K562 (cell line): ENCODE measurements around the gene ZSWIM6. TPM values are rescaled to one million over a fixed set of nuclear protein-coding genes. Genes with fewer than 3 reads are reported as not detected.

Experiments used
- ATAC-seq: fragments of 200-7000 bp; cut with Tn5 transposase; 3 replicates; pipeline ENCODE4 v1.9.1; 2020; ENCODE audit warnings: moderate library complexity
- BruUV-seq: library from RNA; stranded (reverse); fragments of 400-500 nt; replicated peaks from 2 replicates; lab custom pipeline; 2021; lab: Mats Ljungman, UMichigan
- CTCF ChIA-PET: fragments of 300-600 bp; formaldehyde crosslinking; extraction: SDS; loops from one replicate; lab custom pipeline; 2021; ENCODE audit warnings: low intra/inter-chr PET ratio; lab: Yijun Ruan, JAX
- POLR2A ChIA-PET: fragments of 300-600, 350-650 bp; sonication (Branson Sonifier 250); formaldehyde crosslinking; extraction: SDS; loops from one replicate; lab custom pipeline; 2021; ENCODE audit warnings: antibody characterized with exemption, inconsistent platforms; lab: Yijun Ruan, JAX
- DNase-seq, 4 experiments: peaks; one replicate each; pipeline versions ENCODE4 v3.0.0 to v3.0.0-alpha.2; 2011 to 2018; ENCODE audit warnings: low spot score in 3 of 4, mixed read lengths in 3 of 4; ENCODE audit errors: extremely low read depth in 1 of 4
- FAIRE-seq: peaks from 2 replicates; lab custom pipeline; 2011; peaks lifted over from hg19 to GRCh38; lab: Jason Lieb, UNC
- H2AFZ ChIP-seq: 2 replicates; pipeline ENCODE4 v1.6.0; 2011; ENCODE audit warnings: low read depth, low read length, control low read depth, inconsistent platforms
- H3K27ac ChIP-seq: fragments of 200-600 bp; 3 replicates; pipeline ENCODE4 v1.8.0; 2011; ENCODE audit warnings: low read depth, mild to moderate bottlenecking, control low read depth, inconsistent platforms, low read length, moderate library complexity, mixed read lengths; ENCODE audit errors: extremely low read depth
- H3K27me3 ChIP-seq, 2 experiments: fragments of 300-600 bp in 1 of 2; 2 replicates in 1 of 2; 3 replicates in 1 of 2; pipeline versions ENCODE4 v1.6.0 to v1.8.0; 2011; ENCODE audit warnings: inconsistent platforms in 2 of 2, low read length in 2 of 2, mild to moderate bottlenecking in 1 of 2, mixed read lengths in 1 of 2, moderate library complexity in 1 of 2; ENCODE audit not compliant: control insufficient read depth in 2 of 2, insufficient read depth in 2 of 2
- H3K36me3 ChIP-seq: fragments of 300-600 bp; 3 replicates; pipeline ENCODE4 v1.8.0; 2011; ENCODE audit warnings: mild to moderate bottlenecking, low read length, inconsistent platforms; ENCODE audit not compliant: control insufficient read depth, insufficient read depth
- H3K4me1 ChIP-seq, 2 experiments: fragments of 200-600 bp in 1 of 2; replicated peaks in 1 of 2; 2 replicates in 1 of 2; 3 replicates in 1 of 2; pipeline versions ENCODE4 v1.5.1 to v1.8.0; 2011; ENCODE audit warnings: inconsistent platforms in 2 of 2, low read length in 2 of 2, mild to moderate bottlenecking in 1 of 2, mixed read lengths in 1 of 2, moderate library complexity in 1 of 2; ENCODE audit not compliant: control insufficient read depth in 2 of 2, insufficient read depth in 2 of 2
- H3K4me2 ChIP-seq: 2 replicates; pipeline ENCODE4 v1.6.1; 2011; ENCODE audit warnings: low read length, control low read depth, inconsistent platforms, mixed read lengths; ENCODE audit not compliant: insufficient read depth
- H3K4me3 ChIP-seq: fragments of 200-600 bp; sonication (generic), shearing (Covaris generic); 2 replicates; pipeline ENCODE4 v1.5.1; 2016; ENCODE audit warnings: control low read depth, inconsistent platforms
- H3K79me2 ChIP-seq: fragments of 200-600 bp; 3 replicates; pipeline ENCODE4 v1.8.0; 2011; ENCODE audit warnings: low read length, inconsistent platforms; ENCODE audit not compliant: control insufficient read depth, insufficient read depth
- H3K9ac ChIP-seq, 2 experiments: 2 replicates each; pipeline versions ENCODE4 v1.6.0 to v1.6.1; 2011; ENCODE audit warnings: low read depth in 2 of 2, low read length in 2 of 2, control low read depth in 1 of 2, inconsistent platforms in 1 of 2, mild to moderate bottlenecking in 1 of 2, mixed read lengths in 1 of 2; ENCODE audit not compliant: insufficient read depth in 1 of 2
- H3K9me1 ChIP-seq: one replicate; pipeline ENCODE4 v1.6.0; 2011; ENCODE audit warnings: inconsistent platforms, mild to moderate bottlenecking, low read length, moderate library complexity; ENCODE audit not compliant: control insufficient read depth, insufficient read depth
- H3K9me3 ChIP-seq: replicated peaks from 2 replicates; pipeline ENCODE4 v1.5.1; 2011; ENCODE audit warnings: low read depth, low read length, inconsistent platforms; ENCODE audit not compliant: control insufficient read depth, insufficient read depth
- H4K20me1 ChIP-seq: replicated peaks from 2 replicates; pipeline ENCODE4 v1.6.1; 2011; ENCODE audit warnings: low read length, inconsistent platforms, mixed read lengths; ENCODE audit not compliant: control insufficient read depth, insufficient read depth
- MEIS2 ChIP-seq: fragments of 450-650 bp; IDR thresholded peaks from 2 replicates; pipeline ENCODE4 v1.6.1; 2014; ENCODE audit warnings: mild to moderate bottlenecking; ENCODE audit not compliant: partially characterized antibody
- POU5F1 ChIP-seq: fragments of 150-350 bp; IDR thresholded peaks from 2 replicates; pipeline ENCODE4 v1.6.1; 2014; ENCODE audit warnings: borderline replicate concordance, low read length, low read depth, mild to moderate bottlenecking; ENCODE audit not compliant: partially characterized antibody
- ZNF146 ChIP-seq: IDR thresholded peaks from one replicate; pipeline ENCODE4 v1.6.1; 2018; ENCODE audit warnings: missing compliant biosample characterization; ENCODE audit not compliant: unreplicated experiment
- WGBS: fragments of 100-300 bp; shearing (Covaris generic); methylation state at CpG from one replicate; pipeline ENCODE4 v1.1.6; 2016; ENCODE audit warnings: low coverage, mixed read lengths; ENCODE audit not compliant: insufficient coverage; ENCODE audit errors: missing lambda C conversion rate; 5-methylcytosine and 5-hydroxymethylcytosine counted together
- in situ Hi-C: fragments of 300-500 bp; cut with MboI; formaldehyde crosslinking; loops from 4 replicates; pipeline ENCODE4 v1.15.0; 2018; ENCODE audit warnings: inconsistent platforms, mixed read lengths
- intact Hi-C: fragments of 100-400 bp; cut with micrococcal nuclease; formaldehyde crosslinking; loops from 2 replicates; pipeline ENCODE4 v1.14.2; 2022
- polyA plus RNA-seq, 8 experiments: library from polyadenylated mRNA; depleted of rRNA in 4 of 8; stranded (reverse) in 5 of 8; unstranded in 3 of 8; fragments of >200 nt; fragmentation: Nextera tagmentation in 2 of 8; fragmentation: Illumina TruSeq in 1 of 8; extraction: Ambion mirVana in 2 of 8; extraction: Trizol in 1 of 8; gene quantifications; 2 replicates each; pipeline versions ENCODE4 v1.2.1 to v1.2.3, GENCODE V29; 2011 to 2014; ENCODE audit warnings: inconsistent platforms in 1 of 8, missing spikeins in 1 of 8
- total RNA-seq, 7 experiments: library from RNA; depleted of rRNA in 6 of 7; stranded (reverse); fragments of >200 nt in 6 of 7; fragmentation: Illumina TruSeq in 2 of 7; extraction: Trizol in 2 of 7; gene quantifications; 2 replicates each; pipeline versions ENCODE4 v1.2.1 to v1.2.3, GENCODE V29; 2011 to 2021; ENCODE audit warnings: low replicate concordance in 1 of 7

Gene ZSWIM6
- total and polyA plus RNA-seq, 9 of the 15 experiments (the other 6 are each of a cell fraction or from before 2014, with no cell fraction given), result 0.81 to 3.2 (median 2.0) TPM

- WGBS, result 9% methylated on average over 3 of the region's 3 CpGs
- Histone ChIP-seq H3K4me1 (no peaks in the 10 kb centered on the region), H3K9me3 (no peaks in the 10 kb centered on the region), H3K9ac (no peak overlapping the region), H3K9me1 (no peaks in the 10 kb centered on the region), H3K36me3 (no peaks in the 10 kb centered on the region), H3K27ac (no peak overlapping the region), H4K20me1 (0 out of 2 replicates have a peak, but pooled peaks cover 9% of the 10 kb centered on the region)
- CTCF ChIA-PET, result no interaction called here
- FAIRE-seq, result no peak
- TF ChIP-seq MEIS2 (peak; percentile 17), ZNF146 (no peak)
- TF ChIP-seq, all 486 proteins: peak for 1
- POLR2A ChIA-PET, result interaction anchor here (0.7 kb wide), 1 partner anchor 37 kb away, joined by 3 read pairs; no protein-coding TSS in a partner anchor
- H3K4me2 ChIP-seq, result no peak overlapping the region
- in situ Hi-C loops, result no loop called here
- ATAC-seq, result no peak
- no peak overlapping the region for H3K4me3 ChIP-seq
- intact Hi-C loops, result no loop called here
- no peak for DNase-seq
- no peaks in the 10 kb centered on the region; a peak in 2 of 5 replicates for H3K27me3 ChIP-seq
- BruUV-seq, result no TSS peak
- H3K79me2 ChIP-seq, result no peaks in the 10 kb centered on the region
- H2AFZ ChIP-seq, result no peak overlapping the region
Observed at GRCh38 chr5:61389609-61390008, 57.6 kb downstream of the ZSWIM6 start.

DNA sequence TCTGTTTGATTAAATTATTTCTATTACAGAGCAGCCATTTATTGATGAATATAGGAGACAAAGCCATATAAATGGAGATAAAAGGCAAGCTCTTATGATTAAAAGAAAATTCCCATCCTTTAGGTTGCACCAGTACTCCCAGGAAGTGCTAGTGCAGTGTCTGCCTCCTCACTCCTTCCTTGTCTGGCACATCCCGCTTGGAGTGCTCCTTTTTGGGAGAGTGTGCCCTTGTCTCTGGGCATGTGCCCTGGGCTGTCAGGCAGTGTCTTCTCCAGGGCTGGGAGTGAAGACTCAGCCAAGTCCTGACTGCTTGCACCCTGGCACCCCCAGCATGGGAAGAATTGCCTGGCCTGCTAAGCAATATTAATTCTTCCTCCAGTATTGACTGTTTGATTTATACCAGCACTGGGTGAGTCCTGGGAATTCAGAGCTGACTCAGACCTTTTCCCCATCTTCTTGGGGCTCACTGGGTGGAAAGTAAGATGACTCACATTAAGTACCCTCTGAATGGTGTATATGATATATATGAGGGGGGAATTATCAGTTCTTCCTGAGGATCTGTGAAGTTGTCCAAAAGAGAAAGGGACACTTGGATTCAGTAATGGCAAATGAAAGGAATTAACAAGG lies 62.1 kb downstream of the ZSWIM6 start:
- Histone ChIP-seq H2AFZ (no peak overlapping the region), H3K4me3 (no peak overlapping the region), H3K9me3 (no peaks in the 10 kb centered on the region), H3K27me3 (no peaks in the 10 kb centered on the region; a peak in 2 of 5 replicates), H3K9ac (no peak overlapping the region), H3K36me3 (no peaks in the 10 kb centered on the region), H3K79me2 (no peaks in the 10 kb centered on the region), H3K9me1 (no peaks in the 10 kb centered on the region), H3K27ac (no peak overlapping the region), H3K4me2 (no peak overlapping the region), H4K20me1 (0 out of 2 replicates have a peak, but pooled peaks cover 10% of the 10 kb centered on the region), H3K4me1 (no peaks in the 10 kb centered on the region; a peak in 1 of 5 replicates)
- FAIRE-seq (no peak), ATAC-seq (no peak), DNase-seq (no peak)
- no TSS peak for BruUV-seq
- ChIA-PET POLR2A (interaction anchor here (0.6 kb wide), 1 partner anchor 221 kb away, joined by 3 read pairs; no protein-coding TSS in a partner anchor), CTCF (no interaction called here)
- WGBS, result 22% methylated on average over 1 of the region's 1 CpG
- intact Hi-C loops, result no loop called here
- in situ Hi-C loops, result no loop called here
- no peak for TF ChIP-seq POU5F1
